ENCODE measurements around the gene TESK1.

The TESK1 gene

GRCh38 chr9:35562895-35563780 is 41.9 kb upstream of the TESK1 start:
- Histone ChIP-seq H3K36me3 (ENCODE audit: control insufficient read depth, insufficient read depth, low read length) (no peaks in the 10 kb centered on the region), H3K27ac (ENCODE audit: insufficient read depth, low read depth, low read length, poor library complexity, severe bottlenecking) (peak overlapping the region; percentile 22), H3K4me1 (ENCODE audit: control insufficient read depth, insufficient read depth, low read length) (peaks cover 3% of the 10 kb centered on the region), H3K9me3 (ENCODE audit: control insufficient read depth, low read length) (no peaks in the 10 kb centered on the region), H3K27me3 (ENCODE audit: control insufficient read depth, insufficient read depth, low read length, poor library complexity, severe bottlenecking) (no peaks in the 10 kb centered on the region), H3K4me3 (ENCODE audit: insufficient read depth, low read depth, low read length) (no peak overlapping the region)
- whole genome bisulfite sequencing, 2 experiments: 92 to 93% methylated on average over 20 of the region's 20 CpGs

GRCh38 chr9:35563791-35564197 is 41.3 kb upstream of the TESK1 start:
- Histone ChIP-seq H3K9me3 (ENCODE audit: control insufficient read depth, low read length) (no peaks in the 10 kb centered on the region), H3K27me3 (ENCODE audit: control insufficient read depth, insufficient read depth, low read length, poor library complexity, severe bottlenecking) (no peaks in the 10 kb centered on the region), H3K27ac (ENCODE audit: insufficient read depth, low read depth, low read length, poor library complexity, severe bottlenecking) (peak overlapping the region; percentile 22), H3K4me1 (ENCODE audit: control insufficient read depth, insufficient read depth, low read length) (peaks cover 3% of the 10 kb centered on the region), H3K36me3 (ENCODE audit: control insufficient read depth, insufficient read depth, low read length) (no peaks in the 10 kb centered on the region), H3K4me3 (ENCODE audit: insufficient read depth, low read depth, low read length) (no peak overlapping the region)
- WGBS, 2 experiments: 65% methylated on average over 14 of the region's 14 CpGs

GRCh38 chr9:35564658-35565061 is 40.4 kb upstream of the TESK1 start:
- H3K4me3 ChIP-seq (ENCODE audit: insufficient read depth, low read depth, low read length): no peak overlapping the region
- H3K27me3 ChIP-seq (ENCODE audit: control insufficient read depth, insufficient read depth, low read length, poor library complexity, severe bottlenecking): no peaks in the 10 kb centered on the region
- no peaks in the 10 kb centered on the region for H3K9me3 ChIP-seq (ENCODE audit: control insufficient read depth, low read length)
- peaks cover 3% of the 10 kb centered on the region for H3K4me1 ChIP-seq (ENCODE audit: control insufficient read depth, insufficient read depth, low read length)
- no peak overlapping the region for H3K27ac ChIP-seq (ENCODE audit: insufficient read depth, low read depth, low read length, poor library complexity, severe bottlenecking)
- 93 to 94% methylated on average over 7 of the region's 7 CpGs for WGBS, 2 experiments
- H3K36me3 ChIP-seq (ENCODE audit: control insufficient read depth, insufficient read depth, low read length): no peaks in the 10 kb centered on the region

- H3K4me3 ChIP-seq (ENCODE audit: insufficient read depth, low read depth, low read length): no peak overlapping the region
- H3K27me3 ChIP-seq (ENCODE audit: control insufficient read depth, insufficient read depth, low read length, poor library complexity, severe bottlenecking): no peaks in the 10 kb centered on the region
- H3K4me1 ChIP-seq (ENCODE audit: control insufficient read depth, insufficient read depth, low read length): peaks cover 3% of the 10 kb centered on the region
- no peak overlapping the region for H3K27ac ChIP-seq (ENCODE audit: insufficient read depth, low read depth, low read length, poor library complexity, severe bottlenecking)
- no peaks in the 10 kb centered on the region for H3K9me3 ChIP-seq (ENCODE audit: control insufficient read depth, low read length)
- H3K36me3 ChIP-seq (ENCODE audit: control insufficient read depth, insufficient read depth, low read length): no peaks in the 10 kb centered on the region
- 93% methylated on average over 2 of the region's 2 CpGs for WGBS, 2 experiments
Observed at GRCh38 chr9:35566417-35566816, 38.6 kb upstream of the TESK1 start.

- no peaks in the 10 kb centered on the region for H3K9me3 ChIP-seq (ENCODE audit: control insufficient read depth, low read length)
- no peak overlapping the region for H3K4me3 ChIP-seq (ENCODE audit: insufficient read depth, low read depth, low read length)
- no peaks in the 10 kb centered on the region for H3K27me3 ChIP-seq (ENCODE audit: control insufficient read depth, insufficient read depth, low read length, poor library complexity, severe bottlenecking)
- H3K36me3 ChIP-seq (ENCODE audit: control insufficient read depth, insufficient read depth, low read length): no peaks in the 10 kb centered on the region
- peaks cover 3% of the 10 kb centered on the region for H3K4me1 ChIP-seq (ENCODE audit: control insufficient read depth, insufficient read depth, low read length)
- H3K27ac ChIP-seq (ENCODE audit: insufficient read depth, low read depth, low read length, poor library complexity, severe bottlenecking): no peak overlapping the region
- WGBS, 2 experiments: 94 to 95% methylated on average over 4 of the region's 4 CpGs
Observed at GRCh38 chr9:35568196-35568595, 36.9 kb upstream of the TESK1 start.

GRCh38 chr9:35569206-35569605 is 35.9 kb upstream of the TESK1 start:
- H3K4me1 ChIP-seq (ENCODE audit: control insufficient read depth, insufficient read depth, low read length): no peaks in the 10 kb centered on the region
- H3K36me3 ChIP-seq (ENCODE audit: control insufficient read depth, insufficient read depth, low read length): no peaks in the 10 kb centered on the region
- 93 to 97% methylated on average over 5 of the region's 5 CpGs for WGBS, 2 experiments
- H3K27ac ChIP-seq (ENCODE audit: insufficient read depth, low read depth, low read length, poor library complexity, severe bottlenecking): no peak overlapping the region
- H3K9me3 ChIP-seq (ENCODE audit: control insufficient read depth, low read length): no peaks in the 10 kb centered on the region
- no peaks in the 10 kb centered on the region for H3K27me3 ChIP-seq (ENCODE audit: control insufficient read depth, insufficient read depth, low read length, poor library complexity, severe bottlenecking)
- no peak overlapping the region for H3K4me3 ChIP-seq (ENCODE audit: insufficient read depth, low read depth, low read length)

GRCh38 chr9:35570709-35571504 is 34.2 kb upstream of the TESK1 start:
- Histone ChIP-seq H3K4me3 (ENCODE audit: insufficient read depth, low read depth, low read length) (no peak overlapping the region), H3K36me3 (ENCODE audit: control insufficient read depth, insufficient read depth, low read length) (no peaks in the 10 kb centered on the region), H3K27ac (ENCODE audit: insufficient read depth, low read depth, low read length, poor library complexity, severe bottlenecking) (no peak overlapping the region), H3K27me3 (ENCODE audit: control insufficient read depth, insufficient read depth, low read length, poor library complexity, severe bottlenecking) (no peaks in the 10 kb centered on the region), H3K4me1 (ENCODE audit: control insufficient read depth, insufficient read depth, low read length) (no peaks in the 10 kb centered on the region), H3K9me3 (ENCODE audit: control insufficient read depth, low read length) (no peaks in the 10 kb centered on the region)
- 89 to 94% methylated on average over 6 of the region's 6 CpGs for WGBS, 2 experiments

GRCh38 chr9:35574578-35575122 is 30.4 kb upstream of the TESK1 start:
- no peaks in the 10 kb centered on the region for H3K9me3 ChIP-seq (ENCODE audit: control insufficient read depth, low read length)

GRCh38 chr9:35575478-35575877 is 29.6 kb upstream of the TESK1 start:
- Histone ChIP-seq H3K9me3 (ENCODE audit: control insufficient read depth, low read length) (peaks cover 5% of the 10 kb centered on the region), H3K4me1 (ENCODE audit: control insufficient read depth, insufficient read depth, low read length) (no peaks in the 10 kb centered on the region), H3K27me3 (ENCODE audit: control insufficient read depth, insufficient read depth, low read length, poor library complexity, severe bottlenecking) (no peaks in the 10 kb centered on the region), H3K27ac (ENCODE audit: insufficient read depth, low read depth, low read length, poor library complexity, severe bottlenecking) (no peak overlapping the region), H3K36me3 (ENCODE audit: control insufficient read depth, insufficient read depth, low read length) (no peaks in the 10 kb centered on the region), H3K4me3 (ENCODE audit: insufficient read depth, low read depth, low read length) (no peak overlapping the region)
- 93% methylated on average over 5 of the region's 5 CpGs for WGBS, 2 experiments

More at GRCh38 chr9:35574578-35575122, 30.4 kb upstream of the TESK1 start:
- Histone ChIP-seq H3K27me3 (ENCODE audit: control insufficient read depth, insufficient read depth, low read length, poor library complexity, severe bottlenecking) (no peaks in the 10 kb centered on the region), H3K4me3 (ENCODE audit: insufficient read depth, low read depth, low read length) (no peak overlapping the region), H3K4me1 (ENCODE audit: control insufficient read depth, insufficient read depth, low read length) (no peaks in the 10 kb centered on the region), H3K27ac (ENCODE audit: insufficient read depth, low read depth, low read length, poor library complexity, severe bottlenecking) (no peak overlapping the region), H3K36me3 (ENCODE audit: control insufficient read depth, insufficient read depth, low read length) (no peaks in the 10 kb centered on the region)
- WGBS, 2 experiments: 90 to 95% methylated on average over 2 of the region's 2 CpGs

GRCh38 chr9:35577486-35577885 is 27.6 kb upstream of the TESK1 start:
- H3K27ac ChIP-seq (ENCODE audit: insufficient read depth, low read depth, low read length, poor library complexity, severe bottlenecking): no peak overlapping the region
- H3K9me3 ChIP-seq (ENCODE audit: control insufficient read depth, low read length): peaks cover 5% of the 10 kb centered on the region
- H3K36me3 ChIP-seq (ENCODE audit: control insufficient read depth, insufficient read depth, low read length): no peaks in the 10 kb centered on the region
- 92 to 95% methylated on average over 5 of the region's 5 CpGs for WGBS, 2 experiments
- no peak overlapping the region for H3K4me3 ChIP-seq (ENCODE audit: insufficient read depth, low read depth, low read length)
- H3K27me3 ChIP-seq (ENCODE audit: control insufficient read depth, insufficient read depth, low read length, poor library complexity, severe bottlenecking): no peaks in the 10 kb centered on the region
- H3K4me1 ChIP-seq (ENCODE audit: control insufficient read depth, insufficient read depth, low read length): no peaks in the 10 kb centered on the region

Data from ectodermal cell (in vitro differentiated cells).